Suppressor macrophage treated with lipopolysaccharide for 1 hour (primary cell): Measurements from ENCODE around the gene ODAD3.
"Not testable (repeated sequence)": the region's sequence is repeated elsewhere in the genome, so short reads cannot be mapped to it uniquely, and the experiment has no call there.

Experiments
- DNase-seq, 3 donors: peaks; one replicate each; pipeline ENCODE4 v3.0.0-alpha.2; 2020 to 2022

The ODAD3 gene

DNA sequence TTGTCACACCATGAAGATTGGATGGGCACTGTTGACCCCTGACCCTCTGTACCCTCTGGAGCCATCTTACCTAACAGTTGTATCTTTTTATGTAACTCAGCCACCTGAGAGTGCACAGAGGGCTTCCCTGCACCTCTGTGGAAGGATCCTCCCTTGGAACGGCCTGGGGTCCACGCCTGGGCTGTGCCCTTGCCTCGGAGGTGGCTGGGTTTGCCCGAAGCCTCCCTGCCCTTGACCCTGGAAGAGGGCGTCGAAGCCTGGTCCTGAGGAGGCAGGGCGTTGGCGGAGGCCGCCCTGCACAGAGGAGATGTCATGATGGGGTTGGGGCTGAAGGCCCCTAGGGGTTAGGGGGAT is 241 bp downstream of the ODAD3 start:
- no peak for DNase-seq

DNA sequence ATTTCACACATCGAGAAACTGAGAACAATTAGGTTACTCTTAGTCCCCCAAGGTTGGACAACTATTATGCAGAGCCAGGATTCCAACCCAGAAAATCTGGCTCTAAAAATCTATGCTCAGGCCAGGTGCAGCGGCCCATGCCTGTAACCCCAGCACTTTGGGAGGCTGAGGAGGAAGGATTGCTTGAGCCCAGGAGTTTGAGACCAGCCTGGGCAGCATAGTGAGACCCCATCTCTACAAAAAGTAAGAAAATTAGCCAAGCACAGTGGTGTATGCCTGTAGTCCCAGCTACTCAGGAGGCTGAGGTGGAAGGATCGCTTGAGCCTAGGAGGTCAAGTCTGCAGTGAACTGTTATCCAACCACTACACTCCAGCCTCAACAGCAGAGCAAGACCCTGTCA is 1.4 kb downstream of the ODAD3 start:
- DNase-seq, result not testable (repeated sequence)

DNA sequence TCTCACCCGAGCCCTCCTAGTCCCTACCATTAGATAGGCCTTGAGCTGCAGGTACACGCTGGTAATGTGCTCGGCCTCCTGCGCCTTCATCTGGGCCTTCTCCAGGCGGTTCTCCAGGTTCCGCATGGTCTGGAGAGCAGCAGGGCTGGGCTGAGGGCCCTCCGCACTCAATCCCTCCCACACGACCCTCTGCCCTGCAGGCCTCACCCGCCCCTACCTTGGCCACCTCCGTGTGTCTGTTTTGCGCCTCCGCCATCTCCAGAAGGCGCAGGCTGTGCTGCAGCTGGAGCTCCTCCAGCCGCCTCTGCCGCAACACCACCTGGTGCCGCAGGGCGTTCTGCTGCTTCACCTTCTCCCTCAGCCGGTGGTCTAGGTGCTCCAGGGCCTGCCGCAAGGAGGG is 8.3 kb downstream of the ODAD3 start:
- no peak for DNase-seq

DNA sequence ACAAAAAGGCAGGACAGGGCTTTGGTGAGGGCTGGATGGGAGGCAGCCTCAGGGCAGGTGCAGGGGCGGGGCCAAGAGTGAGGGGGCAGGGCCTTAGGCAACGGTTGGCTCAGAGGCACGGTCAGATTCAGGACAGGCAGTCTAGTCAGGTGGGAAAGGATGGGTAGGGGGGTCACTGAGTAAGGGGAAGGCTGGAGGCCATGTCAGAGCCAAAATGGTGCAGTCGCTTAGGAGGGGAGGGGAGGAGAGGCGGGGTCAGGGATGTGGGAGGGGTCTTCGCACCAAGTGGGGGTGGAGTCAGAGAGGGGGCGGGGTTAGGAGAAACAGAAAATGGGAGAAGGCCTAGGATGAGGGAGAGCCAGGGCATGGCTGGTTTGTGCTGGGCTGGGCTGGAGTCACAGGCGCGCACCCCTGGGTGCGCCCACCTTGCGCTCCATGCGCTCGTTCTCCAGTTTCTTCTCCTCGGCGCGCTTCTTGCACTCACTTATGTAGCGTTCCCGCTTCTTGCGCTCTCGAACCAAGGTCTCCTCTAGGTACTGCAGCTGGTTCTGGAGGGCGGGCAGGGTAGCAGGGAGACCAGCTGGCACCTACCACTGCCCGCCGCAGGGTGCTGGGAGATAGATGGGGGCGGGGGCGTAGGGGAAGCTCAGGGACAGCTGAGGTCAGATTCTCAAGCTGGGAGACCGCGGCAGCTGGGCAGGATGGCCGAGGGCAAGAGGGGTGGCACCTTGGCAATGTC is 9.0 kb downstream of the ODAD3 start:
- no peak for DNase-seq

DNA sequence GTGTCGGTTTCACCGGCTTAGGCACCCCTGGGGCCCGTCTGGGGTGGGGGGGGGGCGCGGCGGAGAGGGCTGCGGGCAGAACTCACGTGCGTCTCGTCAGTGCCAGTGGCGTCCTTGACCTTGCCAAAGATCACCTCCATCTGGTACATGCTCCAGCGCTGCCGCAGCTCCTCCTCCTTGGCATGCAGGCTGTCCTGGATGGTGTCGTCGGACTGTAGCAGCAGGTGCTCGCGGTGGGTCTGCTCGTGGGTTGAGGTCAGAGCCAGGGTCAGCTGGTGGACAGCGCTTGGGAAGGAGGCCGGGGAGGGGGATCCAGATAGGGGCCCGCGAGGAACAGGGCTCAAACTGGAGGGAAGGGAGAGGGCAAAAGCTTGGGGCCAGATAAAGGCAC is 11.1 kb downstream of the ODAD3 start:
- DNase-seq, result no peak

DNA sequence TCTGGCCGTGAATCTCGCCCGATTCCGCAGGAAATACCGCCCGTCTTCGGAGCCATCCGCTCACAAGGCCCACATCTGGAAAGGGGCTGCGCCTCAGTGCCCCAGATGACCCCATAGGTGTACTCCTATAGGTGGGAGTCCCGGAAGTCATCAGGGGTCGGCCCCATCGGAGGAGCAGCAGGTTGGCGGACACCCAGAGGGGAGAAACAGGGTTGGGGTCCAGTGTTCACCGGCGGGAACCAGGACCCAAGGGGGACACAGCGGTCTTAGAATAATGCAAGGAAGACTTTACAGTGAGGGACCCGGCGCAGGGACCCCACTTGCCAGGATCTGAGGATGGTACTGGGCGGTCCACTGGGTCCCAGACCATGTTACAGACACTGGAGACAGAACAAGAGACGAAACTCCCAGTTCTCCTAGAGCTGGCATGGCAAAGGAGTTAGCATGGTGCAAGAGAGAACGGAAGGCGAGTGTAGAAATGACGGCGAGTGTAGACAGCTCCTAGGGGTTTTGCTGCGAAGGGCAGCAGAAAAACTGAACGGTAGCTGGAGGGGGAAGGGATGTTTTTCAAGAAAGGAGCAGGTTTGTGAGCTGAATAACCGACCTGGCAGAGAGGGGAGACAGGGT is 11.6 kb downstream of the ODAD3 start:
- DNase-seq, result no peak

DNA sequence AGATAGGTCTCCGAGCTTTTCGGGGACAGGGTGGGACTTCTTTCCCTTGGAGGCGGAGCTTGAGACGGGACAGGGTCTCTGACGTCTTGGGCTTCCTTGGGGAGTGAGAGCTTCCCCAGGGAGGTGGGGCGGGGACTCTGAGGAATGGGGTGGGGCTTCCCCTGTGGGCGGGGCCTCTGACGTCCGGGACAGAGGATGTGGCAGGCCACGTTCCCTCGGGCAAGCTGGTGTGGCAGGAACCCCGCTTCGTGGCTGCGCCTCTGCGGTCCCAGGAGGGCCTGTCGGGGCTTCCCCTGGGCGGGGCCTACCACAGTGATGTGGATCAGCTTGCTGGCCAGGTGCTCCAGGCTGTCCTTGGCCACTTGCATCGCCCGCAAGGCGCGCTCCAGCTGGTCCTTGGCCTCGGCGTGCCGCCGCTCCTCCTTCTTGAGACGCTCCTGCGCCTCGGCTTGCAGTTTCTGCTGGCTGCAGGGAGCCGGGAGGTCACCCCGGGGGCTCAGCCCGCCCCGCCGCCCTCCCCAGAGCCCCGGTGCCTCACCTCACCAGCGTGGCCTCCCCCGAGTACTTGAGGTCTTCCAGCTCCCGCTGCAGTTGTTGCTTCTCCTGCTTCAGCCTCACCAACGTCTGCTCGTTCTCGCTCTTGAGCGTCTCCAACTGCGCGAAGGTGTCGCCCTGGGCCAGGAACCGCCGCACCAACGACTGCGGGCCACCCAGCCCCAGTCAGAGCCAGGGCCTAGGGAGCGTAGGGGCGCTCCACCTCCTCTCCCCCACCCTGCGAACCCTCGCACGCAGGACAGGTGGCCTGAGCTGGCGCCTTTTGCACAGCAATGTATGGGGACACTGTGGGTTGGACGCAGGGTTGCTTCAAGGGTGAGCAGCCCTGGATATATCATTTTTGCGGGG is 12.5 kb downstream of the ODAD3 start:
- DNase-seq, result peak; percentile 61 to 86 (median 63)

DNA sequence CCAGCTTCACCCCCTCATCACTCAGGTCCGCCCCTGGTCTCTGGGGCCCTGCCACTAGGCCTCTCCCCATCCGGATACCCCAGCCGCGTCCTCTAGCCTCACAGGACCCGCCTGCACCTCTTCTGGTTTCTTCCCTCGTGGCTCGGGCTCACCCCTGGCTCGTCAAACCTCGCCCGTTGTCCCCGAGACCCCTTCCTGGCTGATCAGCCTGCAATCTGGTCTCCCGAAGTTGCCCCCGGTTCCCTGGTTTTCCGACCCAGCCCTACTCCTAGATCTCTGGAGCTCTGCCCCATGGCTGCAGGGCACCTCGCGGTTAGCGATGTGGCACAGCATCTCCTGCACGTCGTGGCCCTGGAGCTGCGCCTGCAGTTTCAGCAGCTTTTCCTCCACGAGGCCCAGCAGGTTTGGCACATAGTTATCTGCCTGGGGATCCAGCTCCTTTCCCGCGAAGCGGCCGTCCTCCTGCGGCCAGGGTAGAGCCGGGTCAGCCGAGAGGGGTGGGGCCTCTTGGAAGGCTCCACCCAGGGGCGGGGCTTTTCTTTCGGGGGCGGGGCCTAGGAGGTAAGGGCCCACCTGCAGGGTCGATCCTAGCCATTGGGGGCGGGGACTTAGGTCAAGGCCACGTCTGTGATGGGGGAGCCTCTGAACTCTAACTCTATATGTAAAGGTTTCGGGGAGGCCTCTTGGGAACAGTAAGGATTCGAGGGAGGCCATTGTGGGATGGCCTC is 13.4 kb downstream of the ODAD3 start:
- peak in 2 of 3 donors; percentile 28 to 49 for DNase-seq

DNA sequence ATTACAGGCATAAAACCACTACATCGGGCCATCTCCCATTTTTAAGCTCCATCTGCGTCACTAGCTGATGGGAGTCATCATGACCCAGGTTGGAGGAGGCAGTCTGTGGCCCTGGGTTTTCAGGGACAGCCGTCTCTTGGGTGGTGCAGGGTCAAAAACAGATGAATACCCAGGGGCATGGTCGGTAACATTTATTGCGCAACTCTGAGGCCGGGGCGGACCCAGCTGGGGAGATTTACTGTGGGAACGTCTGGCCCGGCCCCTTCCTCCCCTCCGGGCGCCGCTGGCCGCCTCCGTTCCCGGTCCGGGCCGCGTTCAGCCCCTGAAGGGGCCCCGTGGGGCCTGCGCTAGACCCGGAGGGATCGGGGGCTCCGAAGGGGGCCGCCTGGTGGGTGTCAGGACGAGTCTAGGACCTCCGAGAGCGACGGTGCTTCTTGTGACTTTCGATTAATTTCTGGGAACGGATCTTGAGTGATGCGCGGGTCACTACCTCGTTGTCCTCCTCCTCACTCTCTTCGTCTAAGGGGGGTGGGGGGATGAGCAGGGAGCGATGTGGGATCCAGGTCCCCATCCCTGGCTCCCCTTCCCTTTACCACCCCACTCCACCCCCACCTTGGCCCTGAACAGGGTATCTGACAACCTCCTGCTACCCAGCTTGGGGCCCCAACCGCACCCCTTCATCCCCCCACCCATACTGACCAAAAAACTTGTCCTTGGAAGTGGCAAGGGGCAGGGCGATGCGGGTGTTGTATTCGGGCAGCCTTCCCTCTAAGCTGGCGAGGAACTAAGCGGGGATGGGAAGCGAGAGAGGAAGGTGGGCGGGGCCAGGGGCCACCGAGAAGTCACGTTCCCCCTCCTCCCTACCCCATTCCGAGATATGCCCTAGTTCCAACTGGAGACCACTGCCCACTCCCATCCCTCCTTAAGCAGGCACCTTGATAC is 14.2 kb downstream of the ODAD3 start:
- DNase-seq, result peak in 1 of 3 donors; percentile 39

DNA sequence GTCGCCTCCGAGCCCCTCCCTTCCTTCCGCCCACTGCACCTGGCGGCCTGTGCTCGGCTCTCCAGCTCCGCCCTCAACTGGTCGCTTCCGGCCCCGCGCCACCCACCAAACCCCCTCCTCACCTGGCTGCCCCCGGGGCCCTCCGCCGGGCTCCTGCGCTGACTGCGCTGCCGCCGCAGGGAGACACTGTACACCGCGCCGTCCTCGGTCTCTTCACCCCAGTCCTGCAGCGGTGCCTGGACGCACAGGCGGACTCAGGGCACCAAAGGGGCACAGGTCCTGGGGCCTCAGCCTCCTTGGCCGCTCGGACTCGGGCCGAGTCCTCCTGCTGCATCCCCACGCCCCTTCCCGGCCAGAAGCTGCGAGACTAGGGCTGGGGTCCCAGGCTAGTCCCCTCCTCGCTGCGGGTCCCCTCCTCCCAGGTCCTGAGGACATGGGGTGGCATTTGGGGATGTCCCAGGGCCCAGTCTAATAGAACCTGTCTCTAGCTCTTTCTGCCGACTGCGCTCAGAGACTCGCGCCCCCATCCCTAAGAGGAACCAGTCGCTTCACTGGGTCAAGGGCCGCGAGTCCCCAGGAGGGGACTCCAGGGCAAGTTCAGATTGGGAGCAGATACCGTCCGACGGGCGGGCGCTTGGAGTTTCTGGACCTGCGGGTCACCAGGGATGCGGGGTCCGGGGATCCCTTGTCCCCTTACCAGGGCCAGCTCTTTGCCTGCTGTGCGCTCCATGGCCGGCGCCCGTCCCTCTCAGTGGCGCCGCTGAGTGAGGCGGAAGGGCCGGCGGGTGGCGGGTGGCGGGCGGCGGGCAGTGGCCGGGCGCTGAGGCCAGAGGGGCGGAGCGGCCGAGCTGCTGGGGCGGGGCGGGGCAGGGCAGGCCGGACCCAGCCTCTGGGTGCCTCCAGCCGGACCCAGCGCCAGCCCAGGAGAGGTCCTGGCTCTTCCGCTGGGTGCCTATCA is 16.1 kb downstream of the ODAD3 start, which contains the start of gene RGL3:
RGL3 (minus strand) TSS at position 766 of the 958 bp plus-strand sequence; CDS start at position 730, 36 bp downstream.
- peak; percentile 36 to 74 (median 53) for DNase-seq

DNA sequence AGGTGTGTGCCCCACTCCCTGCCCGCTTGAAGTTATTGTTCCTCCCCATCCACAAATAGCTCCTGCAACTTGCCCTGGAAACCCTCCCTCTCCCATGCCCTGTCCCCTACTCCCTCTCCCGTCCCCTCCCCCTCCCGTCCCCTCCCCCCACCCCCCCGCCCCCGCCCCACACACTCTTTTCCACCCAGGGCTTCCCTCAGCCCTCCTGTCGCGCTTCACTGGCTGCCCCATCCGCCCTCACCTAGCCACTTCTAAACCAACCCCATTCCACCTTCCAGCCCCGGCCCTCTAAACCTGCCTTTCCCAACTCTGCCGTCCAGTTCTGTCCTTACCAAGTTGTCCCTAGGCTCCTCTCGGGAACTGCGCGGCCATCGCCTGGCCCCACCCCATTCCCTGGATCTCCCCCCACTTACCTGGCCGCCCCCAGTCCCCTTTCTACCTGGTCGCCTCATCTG is 16.8 kb downstream of the ODAD3 start:
- no peak for DNase-seq

DNA sequence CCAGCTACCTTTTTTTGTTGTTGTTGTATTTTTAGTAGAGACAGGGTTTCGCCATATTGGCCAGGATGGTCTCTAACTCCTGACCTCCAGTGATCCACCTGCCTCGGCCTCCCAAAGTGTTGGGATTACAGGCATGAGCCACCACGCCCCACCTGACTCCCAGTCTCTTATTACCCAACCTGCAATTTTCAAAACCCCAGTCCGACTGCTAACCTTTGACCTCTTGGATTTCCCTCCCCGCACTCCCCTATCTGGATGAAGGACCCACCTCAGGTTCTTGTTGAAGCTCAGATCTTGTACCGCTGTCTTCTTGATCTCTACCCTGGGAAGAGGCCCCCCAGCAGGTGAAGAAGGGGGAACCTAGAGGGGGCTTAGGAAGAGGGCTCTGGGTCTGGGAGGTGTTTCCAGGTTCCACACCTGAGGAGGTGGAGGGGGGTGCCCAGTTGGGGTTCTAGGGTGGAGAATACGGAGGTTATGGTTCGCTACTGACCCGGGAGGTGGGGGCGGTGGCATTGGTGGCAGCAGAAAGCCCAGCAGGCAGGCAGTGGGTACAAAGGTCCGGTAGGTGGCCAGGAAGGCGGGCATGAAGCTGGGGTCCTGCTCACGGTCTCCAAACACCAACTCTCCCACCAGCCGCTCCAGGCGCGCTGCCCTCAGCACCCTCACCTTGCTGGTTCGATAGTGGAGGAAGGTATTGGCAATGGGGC is 18.4 kb downstream of the ODAD3 start:
- no peak for DNase-seq

DNA sequence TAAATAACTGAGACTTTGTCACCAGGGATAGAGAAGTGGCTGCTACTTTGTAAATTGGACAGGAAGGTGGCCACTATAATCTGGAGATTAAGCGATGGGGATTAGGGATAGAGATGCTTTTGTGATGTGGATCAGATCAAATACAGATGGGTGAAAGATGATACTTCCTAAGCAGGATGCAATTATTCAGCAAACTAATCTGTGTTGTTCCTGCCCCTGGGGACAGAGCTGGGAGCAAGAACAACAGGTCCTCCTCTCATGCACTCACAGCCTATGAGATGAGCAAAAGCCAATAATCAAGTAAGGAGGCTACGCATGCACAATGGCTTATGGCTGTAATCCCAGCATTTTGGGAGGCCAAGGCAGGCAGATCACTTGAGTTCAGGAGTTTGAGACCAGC is 20.4 kb downstream of the ODAD3 start:
- no peak for DNase-seq

DNA sequence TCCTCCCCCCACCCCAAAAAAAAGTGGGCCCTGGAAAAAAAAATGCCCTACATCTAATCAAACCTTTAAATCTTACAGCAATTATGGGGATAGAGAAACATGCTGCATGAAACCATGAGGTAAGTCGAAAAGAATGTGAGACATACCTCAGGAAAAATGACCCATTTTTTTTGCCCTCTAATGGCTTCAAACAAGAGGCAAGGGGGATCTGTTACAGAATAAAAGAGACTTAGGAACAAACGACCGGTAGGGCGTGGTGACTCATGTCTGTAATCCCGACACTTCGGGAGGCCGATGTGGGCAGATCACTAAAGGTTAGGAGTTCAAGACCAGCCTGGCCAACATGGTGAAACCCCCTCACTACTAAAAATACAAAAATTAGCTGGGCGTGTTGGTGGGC is 24.2 kb downstream of the ODAD3 start:
- no peak for DNase-seq

DNA sequence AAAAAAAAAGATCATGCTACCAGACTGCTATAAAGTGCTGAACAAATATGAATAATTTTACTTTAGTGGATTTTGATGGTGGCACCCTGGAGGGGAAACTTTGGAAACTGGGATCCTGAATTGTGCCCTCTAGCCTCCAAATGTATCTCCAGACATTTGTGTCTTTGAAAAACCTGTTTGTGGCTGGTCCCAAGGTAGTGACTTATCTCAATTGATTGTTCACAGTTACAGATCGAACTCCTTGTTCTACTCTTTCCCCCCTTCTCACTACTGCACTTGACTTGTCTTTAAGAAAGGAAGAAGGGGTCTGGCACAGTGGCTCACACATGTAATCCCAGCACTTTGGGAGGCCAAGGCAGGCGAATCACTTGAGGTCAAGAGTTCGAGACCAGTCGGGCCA is 26.3 kb downstream of the ODAD3 start:
- DNase-seq, result no peak

DNA sequence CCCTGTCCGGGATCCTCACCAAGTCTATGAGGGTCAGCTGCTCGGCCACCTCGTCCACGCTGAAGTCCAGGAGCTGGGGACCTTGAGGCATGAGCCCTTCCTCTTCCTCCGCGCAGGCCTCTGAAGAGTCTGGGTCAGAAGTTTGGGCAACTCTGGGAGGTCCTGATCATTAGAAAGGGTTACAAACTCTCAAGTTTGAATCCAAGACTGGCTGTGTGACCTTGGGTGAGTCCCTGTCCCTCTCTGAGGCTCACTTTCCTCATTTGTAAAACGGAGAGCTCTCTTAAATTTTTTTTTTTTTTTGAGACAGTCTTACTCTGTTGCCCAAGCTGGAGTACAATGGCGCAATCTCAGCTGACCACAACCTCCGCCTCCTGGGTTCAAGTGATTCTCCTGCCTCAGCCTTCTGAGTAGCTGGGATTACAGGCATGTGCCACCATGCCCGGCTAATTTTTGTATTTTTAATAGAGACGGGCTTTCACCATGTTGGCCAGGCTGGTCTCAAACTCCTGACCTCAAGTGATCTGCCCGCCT is 28.2 kb downstream of the ODAD3 start:
- peak; percentile 37 to 59 (median 37) for DNase-seq

DNA sequence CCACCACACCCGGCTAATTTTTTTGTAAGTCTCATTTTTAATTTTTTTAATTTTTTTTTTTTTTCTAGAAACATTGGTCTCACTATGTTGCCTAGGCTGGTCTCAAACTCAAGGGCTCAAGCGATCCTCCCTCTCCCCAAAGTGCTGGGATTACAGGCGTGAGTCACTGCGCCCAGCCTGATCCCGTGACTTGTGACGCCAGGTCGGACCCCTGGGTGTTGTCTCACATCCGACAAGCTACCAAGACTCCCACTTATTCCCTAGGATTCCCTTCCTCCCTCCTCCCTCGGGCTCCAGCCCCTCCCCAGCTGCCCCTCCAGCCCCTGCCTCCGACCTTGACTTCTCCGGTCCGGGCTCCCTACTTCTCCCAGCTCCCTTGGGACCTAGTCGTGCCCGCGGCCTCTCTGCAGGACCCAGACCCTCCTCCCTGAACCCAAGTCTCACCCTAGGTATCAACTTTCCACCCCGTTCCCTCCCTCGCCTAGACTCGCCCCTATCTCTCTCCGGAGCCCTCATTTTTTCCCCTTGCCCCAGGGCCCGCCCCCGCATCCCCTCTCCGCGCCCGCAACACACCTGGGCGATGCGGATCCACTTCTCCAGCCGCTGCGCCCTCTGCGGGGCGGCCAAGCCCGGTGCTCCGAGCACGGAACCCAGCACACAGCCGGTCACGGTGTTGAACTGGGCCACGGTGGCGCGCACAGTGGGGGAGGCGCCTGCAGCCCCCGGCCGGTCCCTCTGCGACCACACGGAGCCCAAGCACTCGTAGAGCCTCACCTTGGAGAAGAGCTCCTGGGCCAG is 28.9 kb downstream of the ODAD3 start:
- DNase-seq, result no peak

DNA sequence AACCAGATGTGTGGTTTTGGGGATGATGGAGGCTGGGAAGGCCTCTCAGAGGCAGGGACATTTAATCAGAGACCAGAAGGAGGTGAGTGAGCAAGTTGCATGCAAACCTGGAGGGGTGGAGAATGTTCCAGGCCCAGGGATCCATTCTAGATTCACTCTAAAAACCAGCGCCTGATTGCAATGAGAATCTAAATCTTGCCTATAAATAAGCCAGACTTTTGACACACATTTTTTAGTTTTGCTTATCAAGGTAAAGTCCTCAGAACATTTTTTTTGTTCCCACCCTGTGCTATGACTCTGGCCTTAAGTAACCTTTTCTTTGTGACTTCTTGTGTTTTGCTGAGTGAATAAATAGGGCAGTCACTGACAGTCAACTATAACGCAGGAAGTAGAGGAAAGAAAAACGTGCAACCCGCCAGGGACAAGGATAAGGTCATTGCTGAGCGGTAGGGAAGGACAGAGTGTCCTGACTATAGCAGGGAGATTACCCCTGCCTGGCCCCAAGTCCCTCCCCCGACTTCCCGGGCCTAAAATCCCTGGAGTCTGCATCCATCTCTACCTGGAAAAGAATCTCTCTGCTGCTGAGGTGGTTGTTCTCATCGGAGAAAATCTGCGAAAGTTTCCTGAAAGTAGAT is 30.2 kb downstream of the ODAD3 start:
- no peak for DNase-seq
